ENCODE measurements around the gene KRR1. TPM values are rescaled to one million over a fixed set of nuclear protein-coding genes. Genes with fewer than 3 reads are reported as not detected.

KRR1 gene
- polyA plus RNA-seq, 1 of the 3 experiments (the other 2 are of a cell fraction) = 13.8 TPM

- Histone ChIP-seq H4K20me1 (ENCODE audit: insufficient read depth) (no peaks in the 10 kb centered on the region), H3K79me2 (ENCODE audit: insufficient read depth) (no peaks in the 10 kb centered on the region), H3K27me3 (ENCODE audit: insufficient read depth) (no peaks in the 10 kb centered on the region), H3K9me2 (no peaks in the 10 kb centered on the region), H3K4me1 (ENCODE audit: control insufficient read depth in 1 of 2, insufficient read depth in 2 of 2, low read depth in 1 of 2, low read length in 1 of 2) (peaks cover 0 to 16% of the 10 kb centered on the region in 2 experiments; a peak in 2 of 4 replicates), H3K27ac (ENCODE audit: low read depth in 2 of 2, low read length in 1 of 2) (peak overlapping the region in 1 of 2 experiments; percentile 3; a peak in 1 of 4 replicates), H2AFZ (ENCODE audit: low read depth) (no peak overlapping the region), H3K9ac (no peak overlapping the region), H3F3A (replicated peaks; ENCODE audit: insufficient read depth) (no peaks in the 10 kb centered on the region), H3K4me3 (ENCODE audit: low read depth in 2 of 2, low read length in 1 of 2) (no peak overlapping the region), H3K36me3 (replicated peaks in 1 of 2; ENCODE audit: control insufficient read depth in 1 of 2, insufficient read depth in 2 of 2, low read length in 1 of 2) (no peaks in the 10 kb centered on the region), H3K4me2 (peak overlapping the region; percentile 36; the same call in 1 of the 2 replicates), H3K9me3 (no peaks in the 10 kb centered on the region)
- TF ChIP-seq PBX3 (IDR thresholded peaks at IDR 0.05) = peak; percentile 36; the same call in 1 of the 2 replicates
- no peak for TF ChIP-seq TCF12 (IDR thresholded peaks at IDR 0.05)
- ChIA-PET POLR2A (interaction anchor here (0.7 kb wide), 1 partner anchor 1327 kb away, joined by 3 read pairs; no protein-coding TSS in a partner anchor), CTCF (interaction anchor here (1.2 to 1.5 kb wide), 2 partner anchors 9 to 17 kb away, joined by 3 to 4 read pairs; no protein-coding TSS in a partner anchor)
- WGBS (ENCODE audit: low lambda C conversion rate) = 60% methylated on average over 8 of the region's 8 CpGs
- no peak for DNase-seq
Measured at GRCh38 chr12:75550401-75551240, 39.2 kb upstream of the KRR1 start.

- Histone ChIP-seq H3K4me2 (no peak overlapping the region; the same call in 1 of the 2 replicates), H3K4me1 (ENCODE audit: control insufficient read depth in 1 of 2, insufficient read depth in 2 of 2, low read depth in 1 of 2, low read length in 1 of 2) (peaks cover 0 to 16% of the 10 kb centered on the region in 2 experiments; a peak in 2 of 4 replicates)
Measured at GRCh38 chr12:75549989-75550388, 38.6 kb upstream of the KRR1 start.

More at GRCh38 chr12:75549989-75550388, 38.6 kb upstream of the KRR1 start:
- H3K27ac ChIP-seq (ENCODE audit: low read depth in 2 of 2, low read length in 1 of 2) = no peak overlapping the region
- no peak overlapping the region for H3K4me3 ChIP-seq (ENCODE audit: low read depth in 2 of 2, low read length in 1 of 2)
- H3K27me3 ChIP-seq (ENCODE audit: insufficient read depth) = no peaks in the 10 kb centered on the region
- H3K9me2 ChIP-seq = no peaks in the 10 kb centered on the region
- H3K79me2 ChIP-seq (ENCODE audit: insufficient read depth) = no peaks in the 10 kb centered on the region
- ChIA-PET POLR2A (interaction anchor here (0.7 kb wide), 1 partner anchor 1328 kb away, joined by 3 read pairs; no protein-coding TSS in a partner anchor), CTCF (no interaction called here)
- DNase-seq = no peak
- 99% methylated on average over 2 of the region's 2 CpGs for WGBS (ENCODE audit: low lambda C conversion rate)
- no peak overlapping the region for H2AFZ ChIP-seq (ENCODE audit: low read depth)
- no peak for TF ChIP-seq YY1 (IDR thresholded peaks at IDR 0.05; ENCODE audit: low read depth)
- no peak for TF ChIP-seq GABPA (IDR thresholded peaks at IDR 0.05; ENCODE audit: low read depth)
- no peak for TF ChIP-seq ELF1 (IDR thresholded peaks at IDR 0.05)
- no peak for TF ChIP-seq RCOR1 (IDR thresholded peaks at IDR 0.05; ENCODE audit: low read length)
- TF ChIP-seq USF1 (IDR thresholded peaks at IDR 0.05; ENCODE audit: borderline replicate concordance, low read depth) = no peak
- no peak for TF ChIP-seq CTCF (IDR thresholded peaks at IDR 0.05)
- no peak for TF ChIP-seq TEAD4 (IDR thresholded peaks at IDR 0.05; ENCODE audit: borderline replicate concordance, insufficient read depth)
- TF ChIP-seq MEF2A (IDR thresholded peaks at IDR 0.05; ENCODE audit: borderline replicate concordance, low read depth) = no peak
- no peak for TF ChIP-seq NFIC (IDR thresholded peaks at IDR 0.05; ENCODE audit: borderline replicate concordance)
- no peak overlapping the region for H3K9ac ChIP-seq
- H3K36me3 ChIP-seq (replicated peaks in 1 of 2; ENCODE audit: control insufficient read depth in 1 of 2, insufficient read depth in 2 of 2, low read length in 1 of 2) = no peaks in the 10 kb centered on the region
- H4K20me1 ChIP-seq (ENCODE audit: insufficient read depth) = no peaks in the 10 kb centered on the region
- no peaks in the 10 kb centered on the region for H3K9me3 ChIP-seq
- no peaks in the 10 kb centered on the region for H3F3A ChIP-seq (replicated peaks; ENCODE audit: insufficient read depth)

Measured in SK-N-SH (cell line).